GM18909 (cell line): ENCODE measurements around the gene DCP1B.

ENCODE experiments used
- ATAC-seq: cut with Tn5 transposase; IDR thresholded peaks from one replicate; pipeline ENCODE4 v1.9.1; 2021; ENCODE audit warnings: mild to moderate bottlenecking; ENCODE audit not compliant: unreplicated experiment, poor library complexity

Gene DCP1B

GRCh38 chr12:2018391-2018790 is 14.1 kb upstream of the DCP1B start:
- no peak for ATAC-seq

- no peak for ATAC-seq
These were observed 13.5 kb upstream of the DCP1B start for GRCh38 chr12:2017546-2018337.

GRCh38 chr12:2016862-2017545 is 12.7 kb upstream of the DCP1B start:
- ATAC-seq: no peak

- ATAC-seq: no peak
These were observed 10.0 kb upstream of the DCP1B start for GRCh38 chr12:2014231-2014630.

GRCh38 chr12:2013527-2014223 is 9.4 kb upstream of the DCP1B start:
- no peak for ATAC-seq

- no peak for ATAC-seq
These were observed 8.8 kb upstream of the DCP1B start for GRCh38 chr12:2013086-2013485.

- ATAC-seq: no peak
These were observed 7.7 kb upstream of the DCP1B start for GRCh38 chr12:2011643-2012607.

GRCh38 chr12:2009623-2010022 is 5.4 kb upstream of the DCP1B start:
- no peak for ATAC-seq

- no peak for ATAC-seq
These were observed 4.4 kb upstream of the DCP1B start for GRCh38 chr12:2008677-2009076.

- ATAC-seq: no peak
These were observed 563 bp downstream of the DCP1B start for GRCh38 chr12:2003676-2004112.

- ATAC-seq: no peak
These were observed 8.9 kb downstream of the DCP1B start for GRCh38 chr12:1995205-1995896.

GRCh38 chr12:1994429-1995143 is 9.7 kb downstream of the DCP1B start:
- ATAC-seq: no peak

GRCh38 chr12:1993871-1994371 is 10.3 kb downstream of the DCP1B start:
- ATAC-seq: no peak

GRCh38 chr12:1993341-1993740 is 10.9 kb downstream of the DCP1B start:
- ATAC-seq: no peak

GRCh38 chr12:1992732-1993131 is 11.5 kb downstream of the DCP1B start:
- no peak for ATAC-seq

GRCh38 chr12:1989111-1989510 is 15.1 kb downstream of the DCP1B start:
- no peak for ATAC-seq

- ATAC-seq: no peak
These were observed 19.5 kb downstream of the DCP1B start for GRCh38 chr12:1984759-1985158.

- ATAC-seq: no peak
These were observed 24.0 kb downstream of the DCP1B start for GRCh38 chr12:1980282-1980681.
